Ureter (tissue), 1 donor: Measurements from ENCODE around the gene PPP4R3B. TPM values are rescaled to one million over a fixed set of nuclear protein-coding genes. Genes with fewer than 3 reads are reported as not detected.

Experiments used
- DNase-seq: peaks from one replicate; pipeline ENCODE4 v3.0.0-alpha.2; 2020; ENCODE audit warnings: low spot score
- total RNA-seq: library from RNA; stranded (reverse); gene quantifications from one replicate; pipeline ENCODE4 v1.2.4, GENCODE V29; 2023
- donor health status: DM: yes; HTN: yes; CAD: no.

Gene PPP4R3B
- total RNA-seq, 1 donor from 2014 or later = 64.8 TPM

- no peak for DNase-seq
Measured at GRCh38 chr2:55518841-55519165, 98.6 kb downstream of the PPP4R3B start.

- DNase-seq = no peak
Measured at GRCh38 chr2:55511508-55512124, 105.8 kb downstream of the PPP4R3B start.

GRCh38 chr2:55502590-55503141, 114.8 kb downstream of the PPP4R3B start:
- DNase-seq = no peak

GRCh38 chr2:55500025-55500424, 117.4 kb downstream of the PPP4R3B start:
- DNase-seq = no peak

- no peak for DNase-seq
Measured at GRCh38 chr2:55498582-55498981, 118.8 kb downstream of the PPP4R3B start.

Other genes starting within 250 kb of the PPP4R3B start
- 51.0 TPM for gene CCDC88A, start 197.8 kb downstream of the PPP4R3B start, total RNA-seq
- 37.9 TPM for gene CFAP36, start 97.9 kb downstream of the PPP4R3B start, total RNA-seq
- gene PNPT1, start 76.2 kb upstream of the PPP4R3B start, total RNA-seq = 30.5 TPM